AG09309 (cell line): Measurements from ENCODE around the gene PLD2.
A peak's percentile ranks its signal among the peaks of the same experiment; 100 is the strongest.
"Not testable (repeated sequence)": the region's sequence is repeated elsewhere in the genome, so short reads cannot be mapped to it uniquely, and the experiment has no call there.

ENCODE experiments used
- DNase-seq: peaks from one replicate; pipeline ENCODE4 v3.0.0-alpha.2; 2010; ENCODE audit warnings: low read depth
- H3K4me3 ChIP-seq: 2 replicates; pipeline ENCODE4 v1.5.1; 2011; ENCODE audit warnings: mild to moderate bottlenecking, low read depth, low read length, moderate library complexity; ENCODE audit not compliant: control insufficient read depth
- TF ChIP-seq, protein P1 (sequence below): IDR thresholded peaks from 2 replicates; pipeline ENCODE4 v1.5.1; 2011; ENCODE audit warnings: mild to moderate bottlenecking, low read depth, low read length, inconsistent platforms; ENCODE audit not compliant: insufficient read depth, control insufficient read depth; ENCODE audit errors: missing control alignments

The PLD2 gene

DNA sequence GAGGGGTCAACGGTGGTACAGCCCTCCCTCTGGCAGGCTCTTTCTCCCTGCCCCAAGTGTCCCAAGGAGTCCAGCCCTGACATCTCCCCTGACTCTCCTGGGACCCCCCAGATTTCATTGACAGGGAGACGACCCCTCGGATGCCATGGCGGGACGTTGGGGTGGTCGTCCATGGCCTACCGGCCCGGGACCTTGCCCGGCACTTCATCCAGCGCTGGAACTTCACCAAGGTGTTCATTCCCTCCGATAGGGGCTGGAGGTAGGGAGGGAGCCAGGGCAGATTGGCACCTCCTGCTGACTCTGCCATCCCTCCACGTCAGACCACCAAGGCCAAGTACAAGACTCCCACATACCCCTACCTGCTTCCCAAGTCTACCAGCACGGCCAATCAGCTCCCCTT lies 9.9 kb downstream of the PLD2 start:
- no peak overlapping the region for H3K4me3 ChIP-seq
- TF ChIP-seq, protein P1, sequence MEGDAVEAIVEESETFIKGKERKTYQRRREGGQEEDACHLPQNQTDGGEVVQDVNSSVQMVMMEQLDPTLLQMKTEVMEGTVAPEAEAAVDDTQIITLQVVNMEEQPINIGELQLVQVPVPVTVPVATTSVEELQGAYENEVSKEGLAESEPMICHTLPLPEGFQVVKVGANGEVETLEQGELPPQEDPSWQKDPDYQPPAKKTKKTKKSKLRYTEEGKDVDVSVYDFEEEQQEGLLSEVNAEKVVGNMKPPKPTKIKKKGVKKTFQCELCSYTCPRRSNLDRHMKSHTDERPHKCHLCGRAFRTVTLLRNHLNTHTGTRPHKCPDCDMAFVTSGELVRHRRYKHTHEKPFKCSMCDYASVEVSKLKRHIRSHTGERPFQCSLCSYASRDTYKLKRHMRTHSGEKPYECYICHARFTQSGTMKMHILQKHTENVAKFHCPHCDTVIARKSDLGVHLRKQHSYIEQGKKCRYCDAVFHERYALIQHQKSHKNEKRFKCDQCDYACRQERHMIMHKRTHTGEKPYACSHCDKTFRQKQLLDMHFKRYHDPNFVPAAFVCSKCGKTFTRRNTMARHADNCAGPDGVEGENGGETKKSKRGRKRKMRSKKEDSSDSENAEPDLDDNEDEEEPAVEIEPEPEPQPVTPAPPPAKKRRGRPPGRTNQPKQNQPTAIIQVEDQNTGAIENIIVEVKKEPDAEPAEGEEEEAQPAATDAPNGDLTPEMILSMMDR: no peak

DNA sequence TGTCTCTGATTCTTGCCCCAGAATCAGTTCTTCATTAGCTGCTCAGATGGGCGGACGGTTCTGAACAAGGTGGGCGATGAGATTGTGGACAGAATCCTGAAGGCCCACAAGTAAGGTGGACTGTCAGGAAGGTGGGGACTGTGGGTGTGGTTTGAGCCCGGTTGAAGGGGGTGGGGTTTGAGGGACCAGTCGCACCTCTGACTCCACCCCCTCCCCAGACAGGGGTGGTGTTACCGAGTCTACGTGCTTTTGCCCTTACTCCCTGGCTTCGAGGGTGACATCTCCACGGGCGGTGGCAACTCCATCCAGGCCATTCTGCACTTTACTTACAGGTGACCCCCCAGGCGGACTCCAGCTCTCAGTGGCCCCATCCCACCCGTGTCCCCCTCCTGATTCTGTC lies 11.3 kb downstream of the PLD2 start:
- H3K4me3 ChIP-seq: no peak overlapping the region
- DNase-seq: no peak
- TF ChIP-seq, protein P1: no peak

More for the DNA sequence above, 9.9 kb downstream of the PLD2 start:
- no peak for DNase-seq

DNA sequence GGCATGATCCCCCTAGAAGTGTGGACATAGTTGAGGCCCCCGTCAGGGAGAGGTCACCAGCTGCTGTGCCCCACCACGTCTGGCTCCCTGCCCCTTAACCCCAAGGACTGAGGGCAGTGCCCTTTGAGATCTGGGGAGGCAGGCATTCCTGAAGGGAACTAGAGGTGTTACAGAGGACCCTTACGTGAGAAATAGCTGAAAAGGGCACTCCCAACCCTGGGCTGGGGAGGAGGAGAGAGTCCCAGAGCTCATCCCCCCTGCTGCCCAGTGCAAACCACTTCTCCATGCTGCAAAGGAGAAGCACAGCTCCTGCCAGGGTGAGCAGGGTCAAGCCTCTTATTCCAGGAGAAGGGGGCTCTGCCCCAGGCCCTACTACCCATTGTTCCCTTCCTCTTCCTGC lies 15.9 kb downstream of the PLD2 start:
- no peak overlapping the region for H3K4me3 ChIP-seq
- TF ChIP-seq, protein P1: no peak
- DNase-seq: no peak

DNA sequence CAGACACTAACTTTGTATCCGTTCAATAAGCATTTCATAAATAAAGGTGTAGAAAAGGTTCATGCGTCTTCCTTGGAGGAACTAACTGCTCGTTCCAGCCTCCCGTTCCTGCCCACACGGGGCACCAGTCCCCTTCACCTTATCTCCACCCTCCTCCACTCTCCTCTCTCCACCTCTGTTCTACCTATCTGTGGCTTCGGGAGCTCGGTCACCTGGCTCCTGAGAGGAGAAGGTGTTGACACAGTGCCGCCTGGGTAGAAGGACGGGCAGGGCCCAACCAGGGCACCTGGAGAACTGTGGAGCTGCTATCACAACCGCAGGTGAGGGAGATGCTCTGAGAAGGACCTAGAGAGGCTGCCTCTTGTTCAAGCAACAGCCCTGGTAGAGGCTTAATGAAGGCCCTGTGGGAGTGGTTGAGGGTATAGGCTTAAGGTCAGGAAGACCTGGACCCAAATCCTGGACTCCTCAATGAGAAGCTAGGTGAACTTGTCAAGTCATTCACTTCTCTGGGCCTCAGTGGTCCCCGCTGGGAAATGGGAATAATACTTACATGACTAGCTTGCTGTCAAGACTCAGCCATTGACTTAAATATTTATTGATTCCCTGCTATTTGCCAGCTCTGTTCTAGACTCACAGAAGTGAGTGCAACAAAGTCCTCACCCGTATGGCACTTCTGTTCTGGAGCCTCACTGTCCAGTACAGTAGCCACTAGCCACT lies 16.6 kb downstream of the PLD2 start:
- H3K4me3 ChIP-seq: no peak overlapping the region
- TF ChIP-seq, protein P1: no peak
- no peak for DNase-seq

DNA sequence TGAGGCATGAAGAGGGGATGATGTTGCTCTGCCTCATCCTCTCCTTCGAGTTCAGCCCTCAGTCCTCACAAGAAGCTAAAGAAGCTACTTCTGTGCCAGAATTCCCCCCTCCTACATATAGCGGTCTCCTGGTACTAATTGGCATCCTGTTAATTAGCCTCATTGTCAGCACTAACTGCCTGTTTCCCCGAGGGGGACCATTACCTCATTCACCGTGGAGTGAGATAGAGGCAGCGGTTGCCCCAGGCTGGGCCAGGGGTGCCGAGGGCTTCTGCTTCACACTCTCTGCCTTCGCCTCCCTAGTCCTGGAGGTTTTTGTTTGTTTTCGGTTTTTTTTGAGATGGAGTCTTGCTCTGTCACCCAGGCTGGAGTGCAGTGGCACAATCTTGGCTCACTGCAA lies 20.4 kb downstream of the PLD2 start:
- TF ChIP-seq, protein P1: no peak
- no peak overlapping the region for H3K4me3 ChIP-seq
- DNase-seq: no peak

DNA sequence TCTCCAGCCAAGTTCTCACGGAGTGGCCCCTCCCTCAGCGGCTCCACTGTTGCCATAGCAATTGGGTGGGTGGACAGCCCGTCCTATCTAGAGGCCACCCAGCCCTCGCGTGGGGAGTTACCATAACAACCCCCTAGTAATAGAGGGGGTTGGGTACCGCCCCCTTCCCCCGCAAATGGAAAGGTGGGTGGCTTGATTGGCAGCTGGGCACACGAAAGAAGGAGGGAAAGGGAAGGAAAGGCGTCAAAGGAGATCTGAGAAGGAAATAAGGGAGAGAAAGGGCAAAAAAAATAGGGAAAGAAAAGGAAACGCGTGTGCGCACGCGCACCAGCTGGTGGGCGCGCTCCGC lies 25.9 kb downstream of the PLD2 start:
- DNase-seq: not testable (repeated sequence)
- peak overlapping the region; percentile 51 for H3K4me3 ChIP-seq

DNA sequence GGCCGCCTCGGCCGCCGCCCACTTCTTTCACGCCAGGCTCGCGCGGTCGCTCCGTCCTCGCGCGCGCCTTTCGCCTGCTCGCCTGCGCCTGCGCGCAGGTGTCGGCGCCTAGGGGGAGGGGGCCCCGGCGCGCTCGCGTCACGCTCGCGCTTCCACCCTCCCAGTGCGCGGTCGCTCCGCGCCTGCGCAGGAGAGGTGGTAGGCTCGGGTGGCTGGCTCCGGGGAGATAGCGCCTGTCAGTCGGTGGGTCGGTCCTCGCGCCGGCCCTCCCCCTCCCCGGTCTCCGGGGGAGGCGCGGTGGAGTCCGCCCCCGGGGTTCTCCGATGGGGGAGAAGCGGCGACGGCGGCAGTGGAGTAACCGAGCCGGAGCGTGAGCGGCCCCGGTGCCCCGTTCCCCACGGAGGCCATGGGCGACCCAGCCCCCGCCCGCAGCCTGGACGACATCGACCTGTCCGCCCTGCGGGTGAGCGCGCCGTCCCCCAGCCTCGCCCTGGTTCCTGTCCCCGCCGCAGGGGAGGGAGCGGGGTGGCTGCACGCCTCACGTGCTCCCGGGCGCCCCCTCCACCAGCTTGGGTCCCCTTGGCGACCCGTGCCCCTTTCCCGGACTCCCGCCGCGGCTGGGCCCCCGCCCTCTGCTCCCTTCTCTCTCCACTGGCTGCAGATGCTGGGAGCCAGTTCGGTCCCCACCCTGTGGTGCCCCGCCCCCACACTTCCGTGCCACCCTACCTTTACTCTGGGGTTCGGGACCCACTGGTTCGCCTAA lies 26.4 kb downstream of the PLD2 start, which contains the start of gene MINK1:
Gene MINK1 (plus strand): TSS at position 163 of the 763 bp plus-strand sequence. CDS start 244 bp downstream, at position 407.
- peak; percentile 57 for DNase-seq
- peak within 1 kb of the TSS; percentile 93 for H3K4me3 ChIP-seq
- TF ChIP-seq, protein P1: no peak
